SU-DHL-6 (cell line): ENCODE results near the gene ITPK1.

ENCODE experiments used
- CTCF ChIP-seq: fragments of 200-600 bp; sonication (generic); IDR thresholded peaks from one replicate; pipeline ENCODE4 v1.5.1; 2017; ENCODE audit warnings: antibody characterized with exemption, mild to moderate bottlenecking, low read length, moderate library complexity; ENCODE audit not compliant: insufficient read depth, poor library complexity, severe bottlenecking
- EZH2phosphoT487 ChIP-seq: fragments of 200-600 bp; sonication (generic), shearing (Covaris generic); conservative IDR thresholded peaks from 2 replicates; pipeline ENCODE4 v1.6.1; 2018; ENCODE audit warnings: mild to moderate bottlenecking, antibody characterized with exemption, low read length, moderate library complexity, mixed read lengths

GRCh38 chr14:92941531-92941930 lies 174.2 kb downstream of the ITPK1 start:
- TF ChIP-seq CTCF = no peak
- TF ChIP-seq EZH2phosphoT487 = no peak
